ENCODE results near the gene UGT1A9.

DNA sequence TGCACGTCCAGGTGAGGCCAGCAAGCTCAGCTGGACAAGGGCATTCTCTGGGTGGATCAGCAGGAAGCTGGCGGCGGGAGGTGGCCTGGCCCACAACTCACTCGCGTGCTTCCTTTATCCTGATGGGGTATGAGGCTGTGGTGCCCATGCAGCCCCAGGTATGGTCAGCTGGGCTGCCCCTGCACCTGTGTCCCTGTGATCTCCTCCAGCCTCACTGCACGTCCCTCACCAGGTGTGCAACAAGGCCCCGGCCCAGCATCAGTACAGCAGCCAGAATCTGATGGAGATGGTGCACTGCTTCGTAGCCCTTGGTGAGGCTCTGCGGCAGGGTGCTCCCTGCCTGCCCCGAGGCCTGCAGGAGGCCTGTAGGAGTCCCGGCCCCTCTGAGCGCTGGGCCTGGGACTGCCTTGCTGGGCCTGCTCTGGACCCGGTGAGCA lies 124.1 kb downstream of the UGT1A9 start:
- TF ChIP-seq, protein P1, sequence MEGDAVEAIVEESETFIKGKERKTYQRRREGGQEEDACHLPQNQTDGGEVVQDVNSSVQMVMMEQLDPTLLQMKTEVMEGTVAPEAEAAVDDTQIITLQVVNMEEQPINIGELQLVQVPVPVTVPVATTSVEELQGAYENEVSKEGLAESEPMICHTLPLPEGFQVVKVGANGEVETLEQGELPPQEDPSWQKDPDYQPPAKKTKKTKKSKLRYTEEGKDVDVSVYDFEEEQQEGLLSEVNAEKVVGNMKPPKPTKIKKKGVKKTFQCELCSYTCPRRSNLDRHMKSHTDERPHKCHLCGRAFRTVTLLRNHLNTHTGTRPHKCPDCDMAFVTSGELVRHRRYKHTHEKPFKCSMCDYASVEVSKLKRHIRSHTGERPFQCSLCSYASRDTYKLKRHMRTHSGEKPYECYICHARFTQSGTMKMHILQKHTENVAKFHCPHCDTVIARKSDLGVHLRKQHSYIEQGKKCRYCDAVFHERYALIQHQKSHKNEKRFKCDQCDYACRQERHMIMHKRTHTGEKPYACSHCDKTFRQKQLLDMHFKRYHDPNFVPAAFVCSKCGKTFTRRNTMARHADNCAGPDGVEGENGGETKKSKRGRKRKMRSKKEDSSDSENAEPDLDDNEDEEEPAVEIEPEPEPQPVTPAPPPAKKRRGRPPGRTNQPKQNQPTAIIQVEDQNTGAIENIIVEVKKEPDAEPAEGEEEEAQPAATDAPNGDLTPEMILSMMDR (IDR thresholded peaks at IDR 0.05) = no peak
- TF ChIP-seq POLR2AphosphoS5 (IDR thresholded peaks at IDR 0.05) = no peak
